ENCODE results near the gene FCER2. TPM values are rescaled to one million over a fixed set of nuclear protein-coding genes. Genes with fewer than 3 reads are reported as not detected.

The FCER2 gene
- total RNA-seq, 1 experiment from 2014 or later, result not detected

GRCh38 chr19:7731218-7731595 is 29.3 kb upstream of the FCER2 start:
- H3K9me3 Mint-ChIP-seq, result peaks cover 0 to 3% of the 10 kb centered on the region in 2 experiments; a peak in 2 of 5 replicates
- H2AK5ac ChIP-seq (ENCODE audit: insufficient read length, low read length), result no peak overlapping the region
- no peak overlapping the region for H3K18ac ChIP-seq (ENCODE audit: insufficient read length, low read depth, low read length)
- no peak overlapping the region for H2BK15ac ChIP-seq (ENCODE audit: low read depth, low read length)
- H3K23me2 ChIP-seq (ENCODE audit: insufficient read length, low read depth, low read length, poor library complexity, severe bottlenecking), result peaks cover 7% of the 10 kb centered on the region
- H4K8ac ChIP-seq (replicated peaks; ENCODE audit: insufficient read length, low read depth, low read length), result no peak overlapping the region
- no peak overlapping the region for H3K27ac Mint-ChIP-seq
- H3K14ac ChIP-seq (ENCODE audit: insufficient read depth, low read length), result no peak overlapping the region
- no peak for DNase-seq
- H3K23ac ChIP-seq (ENCODE audit: insufficient read length, low read depth, low read length), result no peak overlapping the region
- peaks cover 18% of the 10 kb centered on the region; the same call in 1 of the 2 replicates for H3K27me3 ChIP-seq (ENCODE audit: insufficient read depth, low read length)
- H3K4me3 Mint-ChIP-seq, result no peak overlapping the region
- no peaks in the 10 kb centered on the region for H3K9me3 ChIP-seq (ENCODE audit: control insufficient read depth, low read depth, low read length)
- H4K5ac ChIP-seq (ENCODE audit: insufficient read length, low read depth, low read length), result no peak overlapping the region
- no peak overlapping the region for H2BK120ac ChIP-seq (ENCODE audit: low read depth, low read length, poor library complexity, severe bottlenecking)
- H3K27me3 Mint-ChIP-seq (ENCODE audit: low read depth), result peaks cover 91% of the 10 kb centered on the region
- peaks cover 6 to 21% of the 10 kb centered on the region in 2 experiments for H3K4me1 Mint-ChIP-seq
- no peak overlapping the region for H3K27ac ChIP-seq (ENCODE audit: insufficient read length, low read depth, low read length)
- H3K9ac ChIP-seq (ENCODE audit: extremely low read depth, insufficient read length, low read length), result no peak overlapping the region
- no peak for TF ChIP-seq CTCF (conservative IDR thresholded peaks at IDR 0.05)
- no peak overlapping the region for H3T11ph ChIP-seq (ENCODE audit: low read length)
- H4K91ac ChIP-seq (ENCODE audit: insufficient read length, low read depth, low read length), result no peak overlapping the region
- no peaks in the 10 kb centered on the region for H3K36me3 Mint-ChIP-seq (ENCODE audit: insufficient read depth in 1 of 3, low read depth in 3 of 3)
- H3K79me1 ChIP-seq (ENCODE audit: insufficient read depth, low read depth, low read length, poor library complexity, severe bottlenecking), result no peaks in the 10 kb centered on the region
- no peak overlapping the region for H2AFZ ChIP-seq (ENCODE audit: low read length)
- H3K4me2 ChIP-seq (ENCODE audit: insufficient read depth, insufficient read length, low read length), result no peak overlapping the region
- H2BK5ac ChIP-seq (ENCODE audit: insufficient read length, low read length), result no peak overlapping the region
- no peaks in the 10 kb centered on the region for H4K20me1 ChIP-seq (ENCODE audit: control insufficient read depth, insufficient read depth, insufficient read length)
- H2BK12ac ChIP-seq (ENCODE audit: insufficient read length, low read depth, low read length), result no peak overlapping the region
- no peak overlapping the region for H2BK20ac ChIP-seq (ENCODE audit: low read depth, low read length, poor library complexity, severe bottlenecking)
- H3K79me2 ChIP-seq (ENCODE audit: insufficient read depth, low read length), result no peaks in the 10 kb centered on the region
- no peaks in the 10 kb centered on the region for H3K4me1 ChIP-seq (ENCODE audit: insufficient read depth, low read length)
- no peak overlapping the region for H3K4ac ChIP-seq (ENCODE audit: low read depth, low read length)
- no peak overlapping the region for H3K56ac ChIP-seq (ENCODE audit: insufficient read length, low read depth, low read length)
- no CpG with 5 or more reads among the region's 39 CpGs for WGBS (ENCODE audit: extremely low coverage, insufficient read length, low lambda C conversion rate)
